HG02943 (cell line): ENCODE measurements around the gene IFI27L1.

ENCODE experiments used
- ATAC-seq: cut with Tn5 transposase; IDR thresholded peaks from one replicate; pipeline ENCODE4 v1.9.1; 2021; ENCODE audit warnings: mild to moderate bottlenecking, low read depth, moderate library complexity; ENCODE audit not compliant: unreplicated experiment

The IFI27L1 gene

GRCh38 chr14:94129758-94130414, 48.8 kb downstream of the IFI27L1 start:
- ATAC-seq: no peak

- no peak for ATAC-seq
Measured at GRCh38 chr14:94132285-94132887, 51.3 kb downstream of the IFI27L1 start.

- no peak for ATAC-seq
Measured at GRCh38 chr14:94135476-94135875, 54.4 kb downstream of the IFI27L1 start.

GRCh38 chr14:94136575-94137331, 55.6 kb downstream of the IFI27L1 start:
- ATAC-seq: peak; percentile 70

GRCh38 chr14:94138251-94138650, 57.1 kb downstream of the IFI27L1 start:
- ATAC-seq: no peak

GRCh38 chr14:94139006-94139405, 57.9 kb downstream of the IFI27L1 start:
- ATAC-seq: no peak

GRCh38 chr14:94139421-94139820, 58.3 kb downstream of the IFI27L1 start:
- ATAC-seq: no peak

- ATAC-seq: no peak
Measured at GRCh38 chr14:94142247-94142646, 61.1 kb downstream of the IFI27L1 start.

GRCh38 chr14:94142836-94143235, 61.7 kb downstream of the IFI27L1 start:
- no peak for ATAC-seq

GRCh38 chr14:94143239-94143638, 62.1 kb downstream of the IFI27L1 start:
- ATAC-seq: no peak

GRCh38 chr14:94143711-94144110, 62.6 kb downstream of the IFI27L1 start:
- ATAC-seq: no peak

GRCh38 chr14:94144765-94145164, 63.7 kb downstream of the IFI27L1 start:
- ATAC-seq: no peak

- ATAC-seq: no peak
Measured at GRCh38 chr14:94145902-94146527, 64.9 kb downstream of the IFI27L1 start.
